Measurements from ENCODE around the gene SC5D. TPM values are rescaled to one million over a fixed set of nuclear protein-coding genes. Genes with fewer than 3 reads are reported as not detected.
A peak's percentile ranks its signal among the peaks of the same experiment; 100 is the strongest.

Gene SC5D
- total RNA-seq, 3 donors from 2014 or later: 15.7 to 16.5 (median 16.4) TPM

GRCh38 chr11:121300972-121301699 lies 8.6 kb downstream of the SC5D start:
- peaks cover 26% of the 10 kb centered on the region for H3K4me1 Mint-ChIP-seq (ENCODE audit: low read depth)
- ATAC-seq (no peak), DNase-seq (no peak)
- H3K27me3 Mint-ChIP-seq (ENCODE audit: low read depth): no peaks in the 10 kb centered on the region
- H3K4me3 Mint-ChIP-seq: no peak overlapping the region
- peaks cover 25% of the 10 kb centered on the region for H3K36me3 Mint-ChIP-seq (ENCODE audit: insufficient read depth)
- no peaks in the 10 kb centered on the region for H3K9me3 Mint-ChIP-seq

DNA sequence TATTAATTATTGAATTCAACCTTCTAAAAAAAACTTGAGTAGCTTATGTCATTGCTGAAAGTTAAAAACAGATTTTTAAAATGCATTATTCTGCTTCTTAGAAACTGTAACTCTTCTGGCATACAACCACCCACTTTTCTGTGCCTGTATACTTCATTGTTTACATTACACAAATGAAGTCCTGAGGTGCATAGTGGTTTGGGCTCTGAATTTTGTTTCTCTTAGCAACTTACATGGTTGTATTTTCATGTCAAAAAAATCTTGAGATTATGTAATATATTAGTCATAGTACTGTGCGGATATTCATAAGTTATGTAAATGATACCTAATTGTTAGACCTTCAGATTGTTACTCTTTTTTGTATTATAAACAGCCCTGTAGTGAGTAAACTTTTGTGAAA lies 12.2 kb downstream of the SC5D start:
- no peak overlapping the region for H3K4me3 Mint-ChIP-seq
- H3K27me3 Mint-ChIP-seq (ENCODE audit: low read depth): no peaks in the 10 kb centered on the region
- DNase-seq (no peak), ATAC-seq (no peak)
- peaks cover 40% of the 10 kb centered on the region for H3K36me3 Mint-ChIP-seq (ENCODE audit: insufficient read depth)
- H3K9me3 Mint-ChIP-seq: peaks cover under 1% of the 10 kb centered on the region
- peaks cover 17% of the 10 kb centered on the region for H3K4me1 Mint-ChIP-seq (ENCODE audit: low read depth)

- Mint-ChIP-seq H3K9me3 (peaks cover 5% of the 10 kb centered on the region), H3K4me3 (no peak overlapping the region), H3K36me3 (ENCODE audit: insufficient read depth) (peaks cover 44% of the 10 kb centered on the region), H3K27me3 (ENCODE audit: low read depth) (no peaks in the 10 kb centered on the region), H3K4me1 (ENCODE audit: low read depth) (peaks cover 29% of the 10 kb centered on the region)
- ATAC-seq: no peak
- no peak for DNase-seq
These were observed 16.2 kb downstream of the SC5D start for GRCh38 chr11:121308816-121309215.

- no peak overlapping the region for H3K4me3 Mint-ChIP-seq
These were observed 17.1 kb downstream of the SC5D start for GRCh38 chr11:121309688-121310087.

DNA sequence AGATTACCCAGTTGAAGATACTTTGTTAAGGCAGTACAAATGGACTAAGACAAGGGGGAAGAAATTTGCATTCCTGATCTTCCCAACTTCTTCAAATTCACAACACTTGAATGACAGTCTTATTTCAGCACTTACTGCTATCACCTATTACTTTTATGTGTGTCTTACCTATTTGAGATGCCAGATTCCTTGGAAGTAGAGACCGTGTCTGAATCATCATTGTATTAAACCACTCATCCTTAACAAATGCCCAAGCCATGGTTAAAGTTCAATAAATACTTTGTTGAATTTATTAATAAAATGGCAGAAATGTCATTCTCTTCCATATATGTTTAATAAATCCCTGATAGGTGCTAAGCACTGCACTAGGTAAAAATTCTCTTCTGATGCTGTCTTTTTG lies 18.3 kb downstream of the SC5D start:
- no peak overlapping the region for H3K4me3 Mint-ChIP-seq

More at GRCh38 chr11:121309688-121310087, 17.1 kb downstream of the SC5D start:
- Mint-ChIP-seq H3K27me3 (ENCODE audit: low read depth) (no peaks in the 10 kb centered on the region), H3K9me3 (peaks cover 5% of the 10 kb centered on the region), H3K36me3 (ENCODE audit: insufficient read depth) (peaks cover 39% of the 10 kb centered on the region), H3K4me1 (ENCODE audit: low read depth) (peaks cover 29% of the 10 kb centered on the region)
- DNase-seq: no peak
- peak in 1 of 2 donors; percentile 60 for ATAC-seq

GRCh38 chr11:121311373-121311772 lies 18.8 kb downstream of the SC5D start:
- H3K4me1 Mint-ChIP-seq (ENCODE audit: low read depth): peaks cover 29% of the 10 kb centered on the region
- peaks cover 5% of the 10 kb centered on the region for H3K9me3 Mint-ChIP-seq
- H3K36me3 Mint-ChIP-seq (ENCODE audit: insufficient read depth): peaks cover 32% of the 10 kb centered on the region
- no peak for DNase-seq
- H3K4me3 Mint-ChIP-seq: no peak overlapping the region
- peak; percentile 82 to 91 for ATAC-seq
- H3K27me3 Mint-ChIP-seq (ENCODE audit: low read depth): no peaks in the 10 kb centered on the region

More for the DNA sequence above, 18.3 kb downstream of the SC5D start:
- H3K27me3 Mint-ChIP-seq (ENCODE audit: low read depth): no peaks in the 10 kb centered on the region
- peaks cover 34% of the 10 kb centered on the region for H3K36me3 Mint-ChIP-seq (ENCODE audit: insufficient read depth)
- H3K4me1 Mint-ChIP-seq (ENCODE audit: low read depth): peaks cover 29% of the 10 kb centered on the region
- no peak for ATAC-seq
- DNase-seq: no peak
- peaks cover 5% of the 10 kb centered on the region for H3K9me3 Mint-ChIP-seq

DNA sequence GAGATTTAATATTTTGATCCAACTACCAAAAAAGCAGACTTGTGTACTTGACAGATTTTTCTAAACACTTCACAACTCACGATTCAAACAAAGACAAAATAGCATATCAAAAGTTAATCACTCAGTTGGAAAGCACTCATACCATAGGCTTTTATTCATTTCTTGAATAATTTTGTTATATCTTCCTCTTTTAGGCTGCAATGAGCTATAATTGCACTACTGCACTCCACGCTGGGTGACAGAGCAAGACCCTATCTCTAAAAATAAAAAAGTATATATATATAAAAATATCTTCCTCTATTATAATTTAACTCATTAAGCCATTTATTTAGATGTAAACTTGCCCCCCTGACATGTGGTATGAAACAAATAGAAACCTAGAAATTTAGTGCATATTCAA lies 19.9 kb downstream of the SC5D start:
- peaks cover 5% of the 10 kb centered on the region for H3K9me3 Mint-ChIP-seq
- H3K4me1 Mint-ChIP-seq (ENCODE audit: low read depth): peaks cover 29% of the 10 kb centered on the region
- no peaks in the 10 kb centered on the region for H3K27me3 Mint-ChIP-seq (ENCODE audit: low read depth)
- peaks cover 24% of the 10 kb centered on the region for H3K36me3 Mint-ChIP-seq (ENCODE audit: insufficient read depth)
- DNase-seq (no peak), ATAC-seq (no peak)
- H3K4me3 Mint-ChIP-seq: no peak overlapping the region

- Mint-ChIP-seq H3K27me3 (ENCODE audit: low read depth) (no peaks in the 10 kb centered on the region), H3K36me3 (ENCODE audit: insufficient read depth) (no peaks in the 10 kb centered on the region), H3K9me3 (no peaks in the 10 kb centered on the region), H3K4me1 (ENCODE audit: low read depth) (peaks cover 15% of the 10 kb centered on the region), H3K4me3 (no peak overlapping the region)
- peak in 1 of 2 donors; percentile 50 for ATAC-seq
- no peak for DNase-seq
These were observed 26.6 kb downstream of the SC5D start for GRCh38 chr11:121318848-121319834.

- Mint-ChIP-seq H3K9me3 (no peaks in the 10 kb centered on the region), H3K27me3 (ENCODE audit: low read depth) (no peaks in the 10 kb centered on the region), H3K4me3 (no peak overlapping the region), H3K36me3 (ENCODE audit: insufficient read depth) (no peaks in the 10 kb centered on the region), H3K4me1 (ENCODE audit: low read depth) (peaks cover 16% of the 10 kb centered on the region)
- peak; percentile 46 to 69 for ATAC-seq
- peak; percentile 22 for DNase-seq
These were observed 29.2 kb downstream of the SC5D start for GRCh38 chr11:121321614-121322243.

DNA sequence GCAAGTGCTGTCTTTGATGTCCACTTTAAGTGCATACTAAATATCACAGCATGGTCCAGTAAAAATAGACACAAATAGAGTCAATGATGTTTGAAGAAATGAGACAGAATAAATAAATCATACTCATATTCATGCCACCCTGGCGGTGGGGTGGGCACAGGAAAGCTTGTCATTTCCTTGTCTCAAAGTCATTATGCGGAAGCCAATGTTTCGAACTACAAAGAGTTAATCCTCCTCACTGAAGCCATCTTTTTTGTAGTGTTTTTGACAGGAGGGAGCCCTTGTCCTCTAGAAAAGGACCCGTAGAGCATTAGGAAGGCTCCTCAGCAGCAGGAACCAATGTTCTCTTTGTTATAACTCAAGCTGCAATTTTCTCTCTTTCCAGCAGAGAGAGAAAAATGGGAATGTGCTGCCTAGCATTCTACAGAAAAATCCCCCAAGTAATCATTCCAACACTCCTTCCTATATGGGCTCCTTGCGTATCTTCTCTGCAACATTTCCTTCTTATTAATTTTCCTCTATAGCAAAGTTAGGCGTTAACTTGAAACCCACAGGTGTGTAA lies 30.6 kb downstream of the SC5D start:
- peaks cover 16% of the 10 kb centered on the region for H3K4me1 Mint-ChIP-seq (ENCODE audit: low read depth)
- no peaks in the 10 kb centered on the region for H3K36me3 Mint-ChIP-seq (ENCODE audit: insufficient read depth)
- H3K4me3 Mint-ChIP-seq: no peak overlapping the region
- H3K27me3 Mint-ChIP-seq (ENCODE audit: low read depth): no peaks in the 10 kb centered on the region
- no peak for ATAC-seq
- no peaks in the 10 kb centered on the region for H3K9me3 Mint-ChIP-seq
- no peak for DNase-seq

GRCh38 chr11:121326230-121326629 lies 33.7 kb downstream of the SC5D start:
- Mint-ChIP-seq H3K27me3 (ENCODE audit: low read depth) (no peaks in the 10 kb centered on the region), H3K9me3 (no peaks in the 10 kb centered on the region), H3K4me1 (ENCODE audit: low read depth) (peaks cover 11% of the 10 kb centered on the region), H3K36me3 (ENCODE audit: insufficient read depth) (no peaks in the 10 kb centered on the region), H3K4me3 (no peak overlapping the region)
- DNase-seq: no peak
- ATAC-seq: no peak

GRCh38 chr11:121327553-121327952 lies 35.0 kb downstream of the SC5D start:
- ATAC-seq (no peak), DNase-seq (no peak)
- H3K4me1 Mint-ChIP-seq (ENCODE audit: low read depth): peaks cover 2% of the 10 kb centered on the region
- no peaks in the 10 kb centered on the region for H3K9me3 Mint-ChIP-seq
- peaks cover 2% of the 10 kb centered on the region for H3K27me3 Mint-ChIP-seq (ENCODE audit: low read depth)
- H3K36me3 Mint-ChIP-seq (ENCODE audit: insufficient read depth): peaks cover 3% of the 10 kb centered on the region
- no peak overlapping the region for H3K4me3 Mint-ChIP-seq

- peaks cover 3% of the 10 kb centered on the region for H3K36me3 Mint-ChIP-seq (ENCODE audit: insufficient read depth)
- ATAC-seq: peak; percentile 74 to 84
- H3K4me1 Mint-ChIP-seq (ENCODE audit: low read depth): peaks cover 2% of the 10 kb centered on the region
- no peak overlapping the region for H3K4me3 Mint-ChIP-seq
- peak; percentile 20 for DNase-seq
- H3K27me3 Mint-ChIP-seq (ENCODE audit: low read depth): peaks cover 7% of the 10 kb centered on the region
- no peaks in the 10 kb centered on the region for H3K9me3 Mint-ChIP-seq
These were observed 35.8 kb downstream of the SC5D start for GRCh38 chr11:121328176-121328966.
